DOHH2 (cell line): ENCODE measurements around the gene ST14.
A peak's percentile ranks its signal among the peaks of the same experiment; 100 is the strongest.

ENCODE experiments used
- H3F3A ChIP-seq: fragments of 200-600 bp; sonication (generic), shearing (Covaris generic); 2 replicates; pipeline ENCODE4 v1.6.0; 2016; ENCODE audit warnings: antibody characterized with exemption, mild to moderate bottlenecking; ENCODE audit not compliant: control insufficient read depth, insufficient read depth
- H3K27ac ChIP-seq: fragments of 200-600 bp; sonication (generic); 2 replicates; pipeline ENCODE4 v1.5.1; 2014; ENCODE audit warnings: low read depth, mild to moderate bottlenecking, low read length, moderate library complexity
- H3K27me3 ChIP-seq: fragments of 200-600 bp; sonication (generic); 2 replicates; pipeline ENCODE4 v1.6.1; 2014; ENCODE audit warnings: mild to moderate bottlenecking, low read length, mixed read lengths; ENCODE audit not compliant: control insufficient read depth
- H3K36me3 ChIP-seq: fragments of 200-600 bp; sonication (generic); 2 replicates; pipeline ENCODE4 v1.6.1; 2014; ENCODE audit warnings: mild to moderate bottlenecking, low read length, moderate library complexity, mixed read lengths; ENCODE audit not compliant: control insufficient read depth
- H3K4me1 ChIP-seq: fragments of 200-600 bp; sonication (generic); 2 replicates; pipeline ENCODE4 v1.6.1; 2014; ENCODE audit warnings: mild to moderate bottlenecking, low read length, mixed read lengths; ENCODE audit not compliant: control insufficient read depth
- H3K4me2 ChIP-seq: fragments of 200-600 bp; sonication (generic); 2 replicates; pipeline ENCODE4 v1.6.0; 2014; ENCODE audit warnings: mild to moderate bottlenecking, low read length, moderate library complexity
- H3K4me3 ChIP-seq: fragments of 200-600 bp; sonication (generic); 2 replicates; pipeline ENCODE4 v1.5.1; 2014; ENCODE audit warnings: mild to moderate bottlenecking, low read length, mixed read lengths
- H3K79me2 ChIP-seq: fragments of 200-600 bp; sonication (generic); 2 replicates; pipeline ENCODE4 v1.6.1; 2014; ENCODE audit warnings: mild to moderate bottlenecking, low read length, mixed read lengths; ENCODE audit not compliant: control insufficient read depth
- H3K9me2 ChIP-seq: fragments of 200-600 bp; sonication (generic); replicated peaks from 2 replicates; pipeline ENCODE4 v1.6.1; 2014; ENCODE audit warnings: mild to moderate bottlenecking, low read length, mixed read lengths; ENCODE audit not compliant: control insufficient read depth
- H3K9me3 ChIP-seq: fragments of 200-600 bp; sonication (generic); 2 replicates; pipeline ENCODE4 v1.6.1; 2014; ENCODE audit warnings: antibody characterized with exemption, low read length, mixed read lengths; ENCODE audit not compliant: control insufficient read depth, insufficient read depth
- H4K20me1 ChIP-seq: fragments of 200-600 bp; sonication (generic); 2 replicates; pipeline ENCODE4 v1.6.0; 2014; ENCODE audit warnings: low read depth, mild to moderate bottlenecking, antibody characterized with exemption, low read length, moderate library complexity; ENCODE audit not compliant: control insufficient read depth, insufficient read depth
- EZH2phosphoT487 ChIP-seq: fragments of 200-600 bp; sonication (generic); IDR thresholded peaks from 2 replicates; pipeline ENCODE4 v1.6.1; 2017; ENCODE audit warnings: borderline replicate concordance, mild to moderate bottlenecking, antibody characterized with exemption, low read length, moderate library complexity, mixed read lengths
- TF ChIP-seq, protein P1 (sequence below): fragments of 200-600 bp; sonication (generic); IDR thresholded peaks from one replicate; pipeline ENCODE4 v1.5.1; 2014; ENCODE audit warnings: antibody characterized with exemption, mild to moderate bottlenecking, low read depth, low read length; ENCODE audit not compliant: poor library complexity, severe bottlenecking

The ST14 gene

DNA sequence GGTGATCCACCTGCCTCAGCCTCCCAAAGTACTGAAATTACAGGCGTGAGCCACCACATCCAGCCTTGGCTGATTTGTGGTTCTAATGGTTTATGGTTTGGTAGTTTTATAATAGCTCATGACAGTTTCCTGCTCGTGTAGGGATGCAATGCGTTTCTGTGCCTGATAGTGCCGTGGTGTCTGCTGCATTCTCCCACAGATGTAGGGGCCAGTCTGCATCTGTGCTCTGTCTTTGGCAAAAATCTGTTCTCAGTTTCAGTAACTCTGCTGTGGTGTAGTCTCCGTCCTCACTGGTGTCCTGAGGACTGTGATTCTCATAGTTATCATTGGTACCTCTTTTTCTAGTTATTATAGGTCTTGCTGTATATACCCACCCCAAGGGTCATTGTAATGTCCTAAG lies 16.3 kb downstream of the ST14 start:
- peaks cover 46% of the 10 kb centered on the region for H3K36me3 ChIP-seq
- peaks cover 6% of the 10 kb centered on the region; the same call in 1 of the 2 replicates for H4K20me1 ChIP-seq
- no peaks in the 10 kb centered on the region for H3K9me2 ChIP-seq
- H3K4me1 ChIP-seq, result peaks cover 97% of the 10 kb centered on the region
- peak overlapping the region; percentile 28 for H3K4me2 ChIP-seq
- peaks cover 100% of the 10 kb centered on the region for H3K79me2 ChIP-seq
- H3F3A ChIP-seq, result peaks cover 52% of the 10 kb centered on the region
- H3K27ac ChIP-seq, result peak overlapping the region; percentile 53
- no peaks in the 10 kb centered on the region for H3K9me3 ChIP-seq
- no peak overlapping the region for H3K4me3 ChIP-seq
- no peaks in the 10 kb centered on the region for H3K27me3 ChIP-seq
- TF ChIP-seq, protein P1, sequence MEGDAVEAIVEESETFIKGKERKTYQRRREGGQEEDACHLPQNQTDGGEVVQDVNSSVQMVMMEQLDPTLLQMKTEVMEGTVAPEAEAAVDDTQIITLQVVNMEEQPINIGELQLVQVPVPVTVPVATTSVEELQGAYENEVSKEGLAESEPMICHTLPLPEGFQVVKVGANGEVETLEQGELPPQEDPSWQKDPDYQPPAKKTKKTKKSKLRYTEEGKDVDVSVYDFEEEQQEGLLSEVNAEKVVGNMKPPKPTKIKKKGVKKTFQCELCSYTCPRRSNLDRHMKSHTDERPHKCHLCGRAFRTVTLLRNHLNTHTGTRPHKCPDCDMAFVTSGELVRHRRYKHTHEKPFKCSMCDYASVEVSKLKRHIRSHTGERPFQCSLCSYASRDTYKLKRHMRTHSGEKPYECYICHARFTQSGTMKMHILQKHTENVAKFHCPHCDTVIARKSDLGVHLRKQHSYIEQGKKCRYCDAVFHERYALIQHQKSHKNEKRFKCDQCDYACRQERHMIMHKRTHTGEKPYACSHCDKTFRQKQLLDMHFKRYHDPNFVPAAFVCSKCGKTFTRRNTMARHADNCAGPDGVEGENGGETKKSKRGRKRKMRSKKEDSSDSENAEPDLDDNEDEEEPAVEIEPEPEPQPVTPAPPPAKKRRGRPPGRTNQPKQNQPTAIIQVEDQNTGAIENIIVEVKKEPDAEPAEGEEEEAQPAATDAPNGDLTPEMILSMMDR, result no peak
- no peak for TF ChIP-seq EZH2phosphoT487

DNA sequence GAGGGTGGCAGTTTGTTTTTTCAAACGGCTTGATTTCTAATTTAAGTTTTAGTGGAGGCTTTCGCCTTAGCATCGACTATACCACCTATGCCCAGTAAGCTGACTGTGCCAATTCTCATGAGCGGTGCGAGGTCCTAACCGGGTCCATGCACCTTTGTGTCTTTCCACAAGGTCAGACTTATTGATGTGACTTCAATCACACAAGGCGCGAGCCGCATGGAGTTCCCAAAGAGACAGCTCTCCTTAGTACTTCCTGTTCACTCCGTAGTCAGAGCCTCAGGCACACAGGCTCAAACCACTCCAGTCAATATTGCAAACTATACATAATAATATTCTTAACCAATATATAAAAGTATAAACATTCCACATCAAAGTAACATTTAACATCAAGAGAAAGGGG lies 18.2 kb downstream of the ST14 start:
- Histone ChIP-seq H3K36me3 (peaks cover 53% of the 10 kb centered on the region), H3F3A (peaks cover 49% of the 10 kb centered on the region), H3K4me2 (peak overlapping the region; percentile 98), H3K9me2 (no peaks in the 10 kb centered on the region), H3K27me3 (no peaks in the 10 kb centered on the region), H3K27ac (peak overlapping the region; percentile 97), H3K4me1 (peaks cover 97% of the 10 kb centered on the region), H3K9me3 (no peaks in the 10 kb centered on the region), H3K4me3 (peak overlapping the region; percentile 70), H4K20me1 (peaks cover 4% of the 10 kb centered on the region; the same call in 1 of the 2 replicates), H3K79me2 (peaks cover 97% of the 10 kb centered on the region)
- no peak for TF ChIP-seq EZH2phosphoT487
- TF ChIP-seq, protein P1, result no peak

DNA sequence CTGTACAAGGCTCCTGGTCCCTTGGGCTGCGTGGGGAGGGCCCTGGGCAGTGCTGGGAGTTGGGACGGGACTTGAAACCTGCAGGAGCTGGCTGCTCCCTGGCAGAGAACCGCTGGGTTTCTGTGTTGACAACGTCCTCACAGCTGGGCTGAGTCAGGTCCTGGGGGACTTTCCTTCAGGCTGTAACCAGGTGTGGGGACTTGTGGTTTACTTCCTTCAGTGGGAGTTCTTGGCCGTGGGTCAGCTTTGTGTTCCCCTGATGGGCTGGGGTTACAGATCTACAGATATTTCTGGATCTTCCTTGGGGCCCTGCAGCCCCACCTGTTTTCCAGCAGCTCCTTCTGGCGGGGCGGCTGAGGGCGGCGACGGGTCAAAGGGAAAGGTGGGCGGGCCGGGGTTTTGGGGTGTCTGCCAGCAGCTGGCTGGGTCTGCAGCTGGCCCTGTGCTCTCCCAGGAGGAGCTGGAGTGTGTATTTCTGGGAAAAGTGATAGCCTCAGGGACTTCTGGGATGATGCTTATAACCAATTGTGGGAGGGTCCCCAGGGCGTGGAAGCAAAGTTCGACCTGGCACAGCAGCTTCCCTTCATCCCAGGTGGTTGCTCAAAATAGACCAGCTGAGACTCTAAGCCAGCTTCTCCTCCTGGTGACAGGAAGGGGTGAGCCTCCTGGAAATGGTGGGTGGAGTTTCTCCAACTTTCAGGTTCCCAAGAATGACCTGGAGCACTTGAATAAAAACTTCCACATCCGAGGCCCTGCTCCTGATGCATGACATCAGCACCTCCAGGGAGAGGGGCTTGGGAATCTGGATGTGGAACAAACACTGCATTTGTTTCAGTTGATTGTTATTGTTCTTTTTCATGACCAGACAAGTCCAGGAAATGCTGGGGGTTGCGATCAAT lies 19.1 kb downstream of the ST14 start:
- peaks cover 51% of the 10 kb centered on the region for H3K36me3 ChIP-seq
- H3K9me3 ChIP-seq, result no peaks in the 10 kb centered on the region
- peaks cover 49% of the 10 kb centered on the region for H3F3A ChIP-seq
- H3K4me1 ChIP-seq, result peaks cover 97% of the 10 kb centered on the region
- peak overlapping the region; percentile 97 for H3K27ac ChIP-seq
- H3K9me2 ChIP-seq, result no peaks in the 10 kb centered on the region
- H3K4me2 ChIP-seq, result peak overlapping the region; percentile 98
- peaks cover 97% of the 10 kb centered on the region for H3K79me2 ChIP-seq
- H3K4me3 ChIP-seq, result peak overlapping the region; percentile 70
- no peak for TF ChIP-seq EZH2phosphoT487
- TF ChIP-seq, protein P1, result no peak
- H3K27me3 ChIP-seq, result no peaks in the 10 kb centered on the region
- no peaks in the 10 kb centered on the region for H4K20me1 ChIP-seq
